ENCODE results near the gene GRK5. TPM values are rescaled to one million over a fixed set of nuclear protein-coding genes. Genes with fewer than 3 reads are reported as not detected.

The GRK5 gene
- total RNA-seq, 1 donor: 20.5 TPM

- H3K4me3 ChIP-seq (ENCODE audit: low read depth, low read length): no peak overlapping the region
- TF ChIP-seq, protein P1, sequence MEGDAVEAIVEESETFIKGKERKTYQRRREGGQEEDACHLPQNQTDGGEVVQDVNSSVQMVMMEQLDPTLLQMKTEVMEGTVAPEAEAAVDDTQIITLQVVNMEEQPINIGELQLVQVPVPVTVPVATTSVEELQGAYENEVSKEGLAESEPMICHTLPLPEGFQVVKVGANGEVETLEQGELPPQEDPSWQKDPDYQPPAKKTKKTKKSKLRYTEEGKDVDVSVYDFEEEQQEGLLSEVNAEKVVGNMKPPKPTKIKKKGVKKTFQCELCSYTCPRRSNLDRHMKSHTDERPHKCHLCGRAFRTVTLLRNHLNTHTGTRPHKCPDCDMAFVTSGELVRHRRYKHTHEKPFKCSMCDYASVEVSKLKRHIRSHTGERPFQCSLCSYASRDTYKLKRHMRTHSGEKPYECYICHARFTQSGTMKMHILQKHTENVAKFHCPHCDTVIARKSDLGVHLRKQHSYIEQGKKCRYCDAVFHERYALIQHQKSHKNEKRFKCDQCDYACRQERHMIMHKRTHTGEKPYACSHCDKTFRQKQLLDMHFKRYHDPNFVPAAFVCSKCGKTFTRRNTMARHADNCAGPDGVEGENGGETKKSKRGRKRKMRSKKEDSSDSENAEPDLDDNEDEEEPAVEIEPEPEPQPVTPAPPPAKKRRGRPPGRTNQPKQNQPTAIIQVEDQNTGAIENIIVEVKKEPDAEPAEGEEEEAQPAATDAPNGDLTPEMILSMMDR (IDR thresholded peaks at IDR 0.05; ENCODE audit: insufficient read depth, low read length): no peak
- DNase-seq (ENCODE audit: low read depth): no peak
These were observed 151.7 kb downstream of the GRK5 start for GRCh38 chr10:119359025-119359424.

DNA sequence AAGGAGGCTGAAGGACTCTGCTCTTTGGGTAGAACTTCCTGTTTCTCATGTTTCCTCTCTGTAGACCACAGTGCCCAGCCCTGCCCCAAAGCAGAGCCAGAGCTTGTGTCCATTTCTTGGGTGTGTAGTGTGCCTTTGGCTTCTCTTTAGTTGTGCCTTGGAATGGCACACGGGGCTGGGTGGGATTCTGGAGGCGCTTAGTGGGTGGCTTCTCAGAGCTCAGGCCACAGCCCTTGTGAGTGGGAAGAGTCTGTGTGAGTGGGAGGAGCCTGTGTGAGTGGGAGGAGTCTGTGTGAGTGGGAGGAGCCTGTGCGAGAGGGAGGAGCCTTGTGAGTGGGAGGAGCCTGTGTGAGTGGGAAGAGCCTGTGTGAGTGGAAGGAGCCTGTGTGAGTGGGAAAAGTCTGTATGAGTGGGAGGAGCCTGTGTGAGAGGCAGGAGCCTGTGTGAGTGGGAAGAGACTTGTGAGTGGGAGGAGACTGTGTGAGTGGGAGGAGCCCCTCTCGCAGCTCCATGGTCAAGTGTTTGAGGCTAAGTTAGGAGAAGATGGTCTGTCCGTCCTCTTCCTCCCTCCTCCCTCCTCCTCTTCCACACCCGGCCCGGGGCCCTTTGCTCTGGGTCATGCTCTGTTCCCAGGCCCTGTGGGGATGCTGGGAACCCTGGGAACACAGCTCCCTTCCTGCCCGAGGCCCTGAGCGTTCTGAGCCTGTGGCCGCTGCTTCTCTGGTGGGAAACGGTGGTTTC is 153.0 kb downstream of the GRK5 start:
- no peak for DNase-seq (ENCODE audit: low read depth)
- no peak overlapping the region for H3K4me3 ChIP-seq (ENCODE audit: low read depth, low read length)
- TF ChIP-seq, protein P1 (IDR thresholded peaks at IDR 0.05; ENCODE audit: insufficient read depth, low read length): no peak

DNA sequence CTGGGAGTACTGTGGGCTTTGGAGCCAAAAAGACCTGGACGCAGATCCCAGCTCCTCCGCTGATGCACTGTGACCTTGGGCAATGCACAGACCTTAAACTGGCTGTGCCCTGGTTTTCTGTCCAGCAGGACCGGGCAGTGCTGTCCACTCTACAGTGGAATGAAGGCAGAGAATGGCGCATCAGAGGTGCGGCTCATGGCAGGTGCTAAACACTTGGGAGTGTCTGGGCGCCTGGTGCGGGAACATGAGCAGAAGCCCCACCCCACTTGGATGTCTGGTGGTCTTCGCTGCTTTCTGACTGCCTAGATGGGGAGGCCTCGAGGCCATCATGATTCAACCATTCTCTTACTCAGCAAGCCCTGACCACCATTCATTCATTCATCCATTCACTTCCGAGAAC is 153.7 kb downstream of the GRK5 start:
- DNase-seq (ENCODE audit: low read depth): no peak
- TF ChIP-seq, protein P1 (IDR thresholded peaks at IDR 0.05; ENCODE audit: insufficient read depth, low read length): no peak
- no peak overlapping the region for H3K4me3 ChIP-seq (ENCODE audit: low read depth, low read length)

- TF ChIP-seq, protein P1 (IDR thresholded peaks at IDR 0.05; ENCODE audit: insufficient read depth, low read length): no peak
- no peak for DNase-seq (ENCODE audit: low read depth)
- H3K4me3 ChIP-seq (ENCODE audit: low read depth, low read length): no peak overlapping the region
These were observed 154.8 kb downstream of the GRK5 start for GRCh38 chr10:119362122-119362521.

- peak; percentile 78 for DNase-seq (ENCODE audit: low read depth)
- no peak overlapping the region for H3K4me3 ChIP-seq (ENCODE audit: low read depth, low read length)
- TF ChIP-seq, protein P1 (IDR thresholded peaks at IDR 0.05; ENCODE audit: insufficient read depth, low read length): peak; percentile 19
These were observed 157.6 kb downstream of the GRK5 start for GRCh38 chr10:119364645-119365600.

- no peak for DNase-seq (ENCODE audit: low read depth)
- TF ChIP-seq, protein P1 (IDR thresholded peaks at IDR 0.05; ENCODE audit: insufficient read depth, low read length): no peak
- no peak overlapping the region for H3K4me3 ChIP-seq (ENCODE audit: low read depth, low read length)
These were observed 158.6 kb downstream of the GRK5 start for GRCh38 chr10:119365773-119366599.

All from fibroblast of the aortic adventitia (primary cell).